HEK293 (cell line): Measurements from ENCODE around the gene CLTB.

Source experiments
- CTCF ChIA-PET: fragments of 350-600 bp; formaldehyde crosslinking; extraction: SDS; loops from one replicate; lab custom pipeline; 2021; ENCODE audit warnings: antibody characterized with exemption; lab: Yijun Ruan, JAX
- POLR2A ChIA-PET: fragments of 300-600 bp; formaldehyde crosslinking; extraction: SDS; loops from one replicate; lab custom pipeline; 2020; ENCODE audit warnings: antibody characterized with exemption, inconsistent platforms; lab: Yijun Ruan, JAX
- H3K27ac ChIP-seq: fragments of 200-500 bp; sonication (Bioruptor generic); 2 replicates; pipeline ENCODE4 v1.5.1; 2014; ENCODE audit warnings: low read depth, low read length, control low read depth, inconsistent platforms; ENCODE audit errors: extremely low read depth
- H3K36me3 ChIP-seq, 2 experiments: fragments of 200-500 bp in 1 of 2; sonication (Bioruptor generic) in 1 of 2; 1 replicate in 1 of 2; 2 replicates in 1 of 2; pipeline ENCODE4 v1.5.1; 2014 to 2017; ENCODE audit warnings: inconsistent platforms in 2 of 2, low read length in 2 of 2; ENCODE audit not compliant: control insufficient read depth in 2 of 2, insufficient read depth in 1 of 2
- H3K4me1 ChIP-seq: fragments of 200-500 bp; sonication (Bioruptor generic); 2 replicates; pipeline ENCODE4 v1.5.1; 2014; ENCODE audit warnings: mild to moderate bottlenecking, low read length, inconsistent platforms; ENCODE audit not compliant: control insufficient read depth, insufficient read depth
- H3K4me3 ChIP-seq: 2 replicates; pipeline ENCODE4 v1.5.1; 2011; ENCODE audit warnings: low read depth, mild to moderate bottlenecking, control low read depth, low read length, moderate library complexity
- H3K9me3 ChIP-seq: fragments of 200-500 bp; sonication (Bioruptor generic); 2 replicates; pipeline ENCODE4 v1.5.1; 2014; ENCODE audit warnings: low read depth, low read length, inconsistent platforms; ENCODE audit not compliant: control insufficient read depth, insufficient read depth
- EGR2 ChIP-seq: fragments of 450-650 bp; formaldehyde crosslinking; IDR thresholded peaks from 2 replicates; pipeline ENCODE4 v1.5.1; 2016; ENCODE audit warnings: low read depth, missing biosample characterization, missing genetic modification characterization
- KLF10 ChIP-seq: fragments of 450-650 bp; IDR thresholded peaks from 2 replicates; pipeline ENCODE4 v1.5.1; 2018; ENCODE audit warnings: missing biosample characterization, mild to moderate bottlenecking, missing genetic modification characterization
- SETDB1 ChIP-seq: IDR thresholded peaks from one replicate; pipeline ENCODE4 v1.6.1; 2017; ENCODE audit warnings: mild to moderate bottlenecking, low read length, moderate library complexity, mixed read lengths; ENCODE audit not compliant: insufficient read length
- ZBTB21 ChIP-seq: fragments of 450-650 bp; formaldehyde crosslinking; IDR thresholded peaks from 2 replicates; pipeline ENCODE4 v1.5.1; 2017; ENCODE audit warnings: missing biosample characterization, missing genetic modification characterization
- ZFHX2 ChIP-seq: fragments of 450-650 bp; formaldehyde crosslinking; conservative IDR thresholded peaks from 2 replicates; pipeline ENCODE4 v1.5.1; 2016; ENCODE audit warnings: missing biosample characterization, missing genetic modification characterization
- ZNF121 ChIP-seq: fragments of 450-650 bp; formaldehyde crosslinking; IDR thresholded peaks from 2 replicates; pipeline ENCODE4 v1.5.1; 2016; ENCODE audit warnings: missing biosample characterization, missing genetic modification characterization
- ZNF133 ChIP-seq: fragments of 450-650 bp; formaldehyde crosslinking; IDR thresholded peaks from 2 replicates; pipeline ENCODE4 v1.5.1; 2016; ENCODE audit warnings: missing biosample characterization, missing genetic modification characterization
- ZNF202 ChIP-seq: fragments of 450-650 bp; formaldehyde crosslinking; IDR thresholded peaks from 2 replicates; pipeline ENCODE4 v1.5.1; 2016; ENCODE audit warnings: missing biosample characterization, missing genetic modification characterization, borderline replicate concordance
- ZNF24 ChIP-seq: fragments of 450-650 bp; formaldehyde crosslinking; IDR thresholded peaks from 2 replicates; pipeline ENCODE4 v1.5.1; 2016; ENCODE audit warnings: missing biosample characterization, missing genetic modification characterization
- ZNF48 ChIP-seq: fragments of 450-650 bp; formaldehyde crosslinking; IDR thresholded peaks from 2 replicates; pipeline ENCODE4 v1.5.1; 2016; ENCODE audit warnings: missing biosample characterization, missing genetic modification characterization
- ZNF555 ChIP-seq: fragments of 450-650 bp; formaldehyde crosslinking; conservative IDR thresholded peaks from 2 replicates; pipeline ENCODE4 v1.5.1; 2017; ENCODE audit warnings: missing biosample characterization, mild to moderate bottlenecking, missing genetic modification characterization, inconsistent platforms
- ZNF558 ChIP-seq: fragments of 450-650 bp; formaldehyde crosslinking; IDR thresholded peaks from 2 replicates; pipeline ENCODE4 v1.5.1; 2016; ENCODE audit warnings: missing biosample characterization, missing genetic modification characterization
- ZNF571 ChIP-seq: fragments of 450-650 bp; formaldehyde crosslinking; IDR thresholded peaks from 2 replicates; pipeline ENCODE4 v1.5.0; 2017; ENCODE audit warnings: missing biosample characterization, missing genetic modification characterization
- ZNF747 ChIP-seq: fragments of 450-650 bp; formaldehyde crosslinking; IDR thresholded peaks from 2 replicates; pipeline ENCODE4 v1.5.1; 2016; ENCODE audit warnings: missing biosample characterization, missing genetic modification characterization
- TF ChIP-seq, protein P1 (sequence below): fragments of 450-650 bp; formaldehyde crosslinking; IDR thresholded peaks from 2 replicates; pipeline ENCODE4 v1.5.1; 2017; ENCODE audit warnings: missing biosample characterization, missing genetic modification characterization
- TF ChIP-seq, protein P2 (sequence below): fragments of 450-650 bp; formaldehyde crosslinking; IDR thresholded peaks from 2 replicates; pipeline ENCODE4 v1.5.1; 2016; ENCODE audit warnings: missing biosample characterization, missing genetic modification characterization
- TF ChIP-seq, protein P3 (sequence below): fragments of 450-650 bp; formaldehyde crosslinking; IDR thresholded peaks from 2 replicates; pipeline ENCODE4 v1.5.1; 2016; ENCODE audit warnings: missing biosample characterization, missing genetic modification characterization
- TF ChIP-seq, protein P4 (sequence below): fragments of 450-650 bp; formaldehyde crosslinking; IDR thresholded peaks from 2 replicates; pipeline ENCODE4 v1.5.1; 2016; ENCODE audit warnings: missing biosample characterization, missing genetic modification characterization

CLTB gene

DNA sequence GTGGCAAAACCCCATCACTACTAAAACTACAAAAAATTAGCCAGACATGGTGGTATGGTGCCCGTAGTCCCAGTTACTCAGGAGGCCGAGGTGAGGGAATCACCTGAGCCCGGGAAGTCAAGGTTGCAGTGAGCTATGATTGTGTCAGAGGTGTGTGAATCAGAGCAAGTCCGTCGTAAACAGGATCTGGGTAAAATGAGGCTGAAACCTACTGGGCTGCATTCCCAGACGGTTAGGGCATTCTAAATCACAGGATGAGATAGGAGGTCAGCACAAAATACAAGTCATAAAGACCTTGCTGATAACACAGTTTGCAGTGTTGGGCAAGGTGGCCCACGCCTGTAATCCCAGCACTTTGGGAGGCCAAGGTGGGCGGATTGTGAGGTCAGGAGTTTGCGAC, 1.9 kb upstream of the CLTB start:
- TF ChIP-seq, protein P1, sequence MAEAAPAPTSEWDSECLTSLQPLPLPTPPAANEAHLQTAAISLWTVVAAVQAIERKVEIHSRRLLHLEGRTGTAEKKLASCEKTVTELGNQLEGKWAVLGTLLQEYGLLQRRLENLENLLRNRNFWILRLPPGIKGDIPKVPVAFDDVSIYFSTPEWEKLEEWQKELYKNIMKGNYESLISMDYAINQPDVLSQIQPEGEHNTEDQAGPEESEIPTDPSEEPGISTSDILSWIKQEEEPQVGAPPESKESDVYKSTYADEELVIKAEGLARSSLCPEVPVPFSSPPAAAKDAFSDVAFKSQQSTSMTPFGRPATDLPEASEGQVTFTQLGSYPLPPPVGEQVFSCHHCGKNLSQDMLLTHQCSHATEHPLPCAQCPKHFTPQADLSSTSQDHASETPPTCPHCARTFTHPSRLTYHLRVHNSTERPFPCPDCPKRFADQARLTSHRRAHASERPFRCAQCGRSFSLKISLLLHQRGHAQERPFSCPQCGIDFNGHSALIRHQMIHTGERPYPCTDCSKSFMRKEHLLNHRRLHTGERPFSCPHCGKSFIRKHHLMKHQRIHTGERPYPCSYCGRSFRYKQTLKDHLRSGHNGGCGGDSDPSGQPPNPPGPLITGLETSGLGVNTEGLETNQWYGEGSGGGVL (tag by site-specific recombination) = no peak
- TF ChIP-seq EGR2 (tag by site-specific recombination) = 0 out of 2 replicates have a peak, but pooled peaks have one; percentile 32
- no peak for TF ChIP-seq ZNF48 (tag by site-specific recombination)
- no peak for TF ChIP-seq ZNF24
- TF ChIP-seq ZNF558 = no peak
- TF ChIP-seq ZNF202 (tag by site-specific recombination) = no peak
- TF ChIP-seq ZNF571 (tag by site-specific recombination) = no peak
- no peak for TF ChIP-seq KLF10
- no peak for TF ChIP-seq ZNF747 (tag by site-specific recombination)
- 0 out of 2 replicates have a peak, but pooled peaks have one; percentile 20 for TF ChIP-seq ZFHX2 (tag by site-specific recombination)
- TF ChIP-seq ZBTB21 (tag by site-specific recombination) = no peak
- TF ChIP-seq, protein P2, sequence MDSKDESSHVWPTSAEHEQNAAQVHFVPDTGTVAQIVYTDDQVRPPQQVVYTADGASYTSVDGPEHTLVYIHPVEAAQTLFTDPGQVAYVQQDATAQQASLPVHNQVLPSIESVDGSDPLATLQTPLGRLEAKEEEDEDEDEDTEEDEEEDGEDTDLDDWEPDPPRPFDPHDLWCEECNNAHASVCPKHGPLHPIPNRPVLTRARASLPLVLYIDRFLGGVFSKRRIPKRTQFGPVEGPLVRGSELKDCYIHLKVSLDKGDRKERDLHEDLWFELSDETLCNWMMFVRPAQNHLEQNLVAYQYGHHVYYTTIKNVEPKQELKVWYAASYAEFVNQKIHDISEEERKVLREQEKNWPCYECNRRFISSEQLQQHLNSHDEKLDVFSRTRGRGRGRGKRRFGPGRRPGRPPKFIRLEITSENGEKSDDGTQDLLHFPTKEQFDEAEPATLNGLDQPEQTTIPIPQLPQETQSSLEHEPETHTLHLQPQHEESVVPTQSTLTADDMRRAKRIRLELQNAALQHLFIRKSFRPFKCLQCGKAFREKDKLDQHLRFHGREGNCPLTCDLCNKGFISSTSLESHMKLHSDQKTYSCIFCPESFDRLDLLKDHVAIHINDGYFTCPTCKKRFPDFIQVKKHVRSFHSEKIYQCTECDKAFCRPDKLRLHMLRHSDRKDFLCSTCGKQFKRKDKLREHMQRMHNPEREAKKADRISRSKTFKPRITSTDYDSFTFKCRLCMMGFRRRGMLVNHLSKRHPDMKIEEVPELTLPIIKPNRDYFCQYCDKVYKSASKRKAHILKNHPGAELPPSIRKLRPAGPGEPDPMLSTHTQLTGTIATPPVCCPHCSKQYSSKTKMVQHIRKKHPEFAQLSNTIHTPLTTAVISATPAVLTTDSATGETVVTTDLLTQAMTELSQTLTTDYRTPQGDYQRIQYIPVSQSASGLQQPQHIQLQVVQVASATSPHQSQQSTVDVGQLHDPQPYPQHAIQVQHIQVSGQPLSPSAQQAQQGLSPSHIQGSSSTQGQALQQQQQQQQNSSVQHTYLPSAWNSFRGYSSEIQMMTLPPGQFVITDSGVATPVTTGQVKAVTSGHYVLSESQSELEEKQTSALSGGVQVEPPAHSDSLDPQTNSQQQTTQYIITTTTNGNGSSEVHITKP (tag by site-specific recombination) = no peak
- Histone ChIP-seq H3K4me3 (no peak overlapping the region), H3K9me3 (no peaks in the 10 kb centered on the region), H3K27ac (no peak overlapping the region), H3K36me3 (no peaks in the 10 kb centered on the region), H3K4me1 (no peaks in the 10 kb centered on the region)
- CTCF ChIA-PET = interaction anchor here (0.7 to 5.2 kb wide), 4 partner anchors 22 to 195 kb away, joined by 3 to 43 read pairs (median 4); partner anchors contain the start of gene FAF2
- POLR2A ChIA-PET = interaction anchor here (1.1 to 3.2 kb wide), 2 partner anchors 29 to 119 kb away, joined by 4 to 13 read pairs; partner anchors contain the start of gene RNF44

DNA sequence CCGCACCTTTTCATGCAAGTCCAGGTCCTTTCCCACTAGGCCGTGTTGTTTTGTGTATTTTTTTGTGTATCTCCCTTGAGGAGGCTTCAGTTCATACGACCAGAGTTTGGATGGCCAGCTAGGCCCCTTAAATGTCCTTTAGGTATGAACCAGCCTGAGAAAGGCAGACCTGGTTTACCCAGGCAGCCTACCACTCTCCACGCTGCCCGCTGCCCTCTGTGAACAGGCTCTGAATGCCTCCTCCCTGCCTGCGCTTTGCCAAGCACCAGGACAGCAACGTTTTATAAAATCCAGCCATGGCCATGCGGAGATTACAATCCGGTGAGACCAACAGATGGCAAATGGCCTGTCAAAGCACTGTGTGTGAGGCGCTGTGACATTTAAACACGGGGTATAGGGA, 626 bp upstream of the CLTB start:
- H3K4me1 ChIP-seq = no peaks in the 10 kb centered on the region
- H3K4me3 ChIP-seq = no peak overlapping the region
- ChIA-PET POLR2A (interaction anchor here (1.0 to 3.2 kb wide), 4 partner anchors 31 to 244 kb away, joined by 3 to 14 read pairs (median 10); partner anchors contain the start of genes FAF2 and RNF44), CTCF (interaction anchor here (0.5 to 5.2 kb wide), 13 partner anchors 9 to 253 kb away, joined by 3 to 43 read pairs (median 3); partner anchors contain the start of genes FAF2 and RNF44)
- no peak overlapping the region for H3K27ac ChIP-seq
- peaks cover 0 to 5% of the 10 kb centered on the region in 2 experiments; a peak in 1 of 3 replicates for H3K36me3 ChIP-seq
- no peaks in the 10 kb centered on the region for H3K9me3 ChIP-seq
- TF ChIP-seq ZNF133 (tag by site-specific recombination) (no peak), SETDB1 (peak; percentile 2)

DNA sequence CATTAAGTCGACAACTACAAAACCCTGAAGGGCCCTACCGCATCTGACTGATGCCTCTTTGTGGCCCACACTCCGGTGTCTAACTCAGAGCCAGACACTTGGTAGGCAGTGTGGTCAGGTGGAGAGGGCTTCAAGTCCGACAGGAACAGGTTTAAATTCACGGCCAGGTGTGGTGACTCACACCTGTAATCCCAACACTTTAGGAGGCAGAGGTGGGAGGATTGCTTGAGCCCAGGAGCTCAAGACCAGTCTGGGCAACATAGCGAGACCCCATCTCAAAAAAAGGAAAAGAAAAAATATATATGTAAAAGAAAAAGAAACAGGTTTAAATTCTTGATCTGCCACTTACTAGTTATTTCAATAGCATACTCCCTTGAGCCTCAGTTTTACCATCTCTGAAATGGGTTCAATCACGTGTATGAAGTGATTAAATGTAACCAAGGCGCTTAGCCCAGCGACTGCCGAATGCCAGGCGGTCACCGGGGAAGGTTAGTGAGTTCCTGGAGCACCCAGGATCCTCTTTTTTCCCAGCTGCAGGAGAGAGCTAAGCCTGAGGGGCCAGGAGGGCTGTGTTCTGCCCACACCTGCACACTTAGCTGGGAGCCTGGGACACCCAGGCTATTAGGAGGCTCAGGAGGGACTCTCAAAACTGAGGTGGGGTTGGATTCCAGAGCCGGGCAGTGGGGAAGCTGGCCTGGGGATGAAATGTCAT, 943 bp downstream of the CLTB start:
- POLR2A ChIA-PET = interaction anchor here (0.8 to 3.2 kb wide), 4 partner anchors 9 to 122 kb away, joined by 3 to 14 read pairs (median 8); partner anchors contain the start of genes FAF2 and RNF44
- Histone ChIP-seq H3K36me3 (peaks cover 0 to 8% of the 10 kb centered on the region in 2 experiments; a peak in 1 of 3 replicates), H3K27ac (no peak overlapping the region), H3K4me1 (no peaks in the 10 kb centered on the region), H3K9me3 (no peaks in the 10 kb centered on the region), H3K4me3 (peak overlapping the region; percentile 77)
- no peak for TF ChIP-seq ZNF555 (tag by site-specific recombination)
- TF ChIP-seq, protein P3, sequence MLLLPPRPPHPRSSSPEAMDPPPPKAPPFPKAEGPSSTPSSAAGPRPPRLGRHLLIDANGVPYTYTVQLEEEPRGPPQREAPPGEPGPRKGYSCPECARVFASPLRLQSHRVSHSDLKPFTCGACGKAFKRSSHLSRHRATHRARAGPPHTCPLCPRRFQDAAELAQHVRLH (tag by site-specific recombination) = peak; percentile 30; the same call in 1 of the 2 replicates
- peak; percentile 83 for TF ChIP-seq ZNF121 (tag by site-specific recombination)
- TF ChIP-seq, protein P4, sequence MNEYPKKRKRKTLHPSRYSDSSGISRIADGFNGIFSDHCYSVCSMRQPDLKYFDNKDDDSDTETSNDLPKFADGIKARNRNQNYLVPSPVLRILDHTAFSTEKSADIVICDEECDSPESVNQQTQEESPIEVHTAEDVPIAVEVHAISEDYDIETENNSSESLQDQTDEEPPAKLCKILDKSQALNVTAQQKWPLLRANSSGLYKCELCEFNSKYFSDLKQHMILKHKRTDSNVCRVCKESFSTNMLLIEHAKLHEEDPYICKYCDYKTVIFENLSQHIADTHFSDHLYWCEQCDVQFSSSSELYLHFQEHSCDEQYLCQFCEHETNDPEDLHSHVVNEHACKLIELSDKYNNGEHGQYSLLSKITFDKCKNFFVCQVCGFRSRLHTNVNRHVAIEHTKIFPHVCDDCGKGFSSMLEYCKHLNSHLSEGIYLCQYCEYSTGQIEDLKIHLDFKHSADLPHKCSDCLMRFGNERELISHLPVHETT (tag by site-specific recombination) = peak; percentile 63; the same call in 1 of the 2 replicates
- CTCF ChIA-PET = interaction anchor here (0.6 to 5.2 kb wide), 9 partner anchors 9 to 1038 kb away, joined by 3 to 43 read pairs (median 3); partner anchors contain the start of genes FAF2 and RNF44
